Stimulated activated CD4-positive, alpha-beta T cell treated with anti-CD3 and anti-CD28 coated beads, Interleukin-2, amount 100 ng/mL, for 4 hours (primary cell): ENCODE measurements around the gene DGKI.
"Not testable (repeated sequence)": the region's sequence is repeated elsewhere in the genome, so short reads cannot be mapped to it uniquely, and the experiment has no call there.

Experiments
- DNase-seq: peaks from one replicate; pipeline ENCODE4 v3.0.0-alpha.2; 2020; ENCODE audit warnings: low read depth

Gene DGKI

DNA sequence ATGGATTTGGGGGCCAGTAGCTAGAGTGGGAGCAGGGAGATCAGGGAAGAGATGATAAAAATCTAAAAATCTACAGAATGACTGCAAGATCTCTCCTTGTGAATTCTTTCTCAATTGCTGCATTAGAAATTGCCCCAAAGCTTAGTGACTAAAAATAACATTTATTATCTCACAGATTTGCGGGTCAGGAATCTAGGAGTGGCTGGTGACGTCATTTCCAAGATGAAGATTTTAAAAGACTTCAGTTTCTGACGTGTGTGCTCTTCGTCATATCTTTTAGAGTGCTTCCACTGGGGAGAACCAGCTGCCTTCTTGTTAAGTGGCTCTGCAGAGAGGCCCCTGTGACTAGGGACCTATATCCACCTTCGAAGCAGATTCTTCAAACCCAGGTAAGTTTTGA is 112.6 kb downstream of the DGKI start:
- DNase-seq: no peak

DNA sequence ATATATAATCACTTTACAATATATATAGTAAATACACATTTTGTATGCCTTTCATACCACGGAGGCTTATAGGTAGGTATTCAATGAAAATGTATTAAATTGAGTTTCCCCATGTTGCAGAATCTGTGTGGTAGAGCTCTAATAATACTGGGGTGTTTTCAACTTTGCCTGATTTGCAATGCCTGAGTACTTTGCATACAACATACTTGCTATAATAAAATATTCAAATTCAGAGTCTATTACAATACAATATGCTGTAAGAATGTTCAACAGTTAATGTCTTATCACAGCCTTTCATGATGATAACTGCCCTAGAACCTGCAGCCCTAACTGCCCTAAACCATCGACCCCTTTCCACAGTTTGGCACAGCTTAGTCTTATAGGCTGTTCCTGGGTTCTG is 114.6 kb downstream of the DGKI start:
- DNase-seq: no peak

DNA sequence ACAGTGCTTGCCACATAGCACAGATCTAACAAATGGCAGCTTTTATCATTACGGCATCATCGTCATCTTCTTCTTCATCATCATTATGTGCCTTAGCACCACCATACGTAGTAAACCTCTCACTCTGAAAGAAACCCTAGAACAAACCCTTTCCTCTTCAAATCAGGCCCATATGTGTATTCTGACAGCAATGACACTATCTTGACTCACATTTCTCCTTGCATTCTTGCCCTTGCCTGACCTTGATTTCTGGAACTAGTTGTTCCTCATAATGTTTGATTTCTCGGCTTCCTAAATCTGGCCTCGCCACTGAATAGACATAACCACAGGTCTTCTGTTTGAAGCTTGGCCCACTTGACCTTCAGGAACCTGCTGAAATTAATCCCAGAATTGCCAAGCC is 115.3 kb downstream of the DGKI start:
- DNase-seq: no peak

DNA sequence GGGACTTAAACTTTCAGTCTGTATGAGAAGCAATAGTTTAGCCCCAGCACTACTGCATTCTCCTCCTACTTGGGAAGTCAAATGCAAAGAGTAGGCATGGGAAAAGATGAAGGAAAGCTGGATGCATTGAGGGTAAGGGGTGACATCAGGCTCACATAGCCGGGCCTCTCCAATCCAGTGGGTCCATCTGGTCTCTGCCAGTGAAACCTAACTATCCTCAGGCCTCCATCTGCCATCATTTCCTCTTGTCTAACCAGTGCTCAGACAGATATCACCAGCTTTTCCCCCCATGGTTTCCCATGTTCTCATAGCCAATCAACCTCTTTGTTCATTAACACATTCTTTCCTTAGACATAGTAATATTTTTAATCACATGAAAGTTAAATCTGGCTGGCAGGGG is 118.3 kb downstream of the DGKI start:
- DNase-seq: no peak

DNA sequence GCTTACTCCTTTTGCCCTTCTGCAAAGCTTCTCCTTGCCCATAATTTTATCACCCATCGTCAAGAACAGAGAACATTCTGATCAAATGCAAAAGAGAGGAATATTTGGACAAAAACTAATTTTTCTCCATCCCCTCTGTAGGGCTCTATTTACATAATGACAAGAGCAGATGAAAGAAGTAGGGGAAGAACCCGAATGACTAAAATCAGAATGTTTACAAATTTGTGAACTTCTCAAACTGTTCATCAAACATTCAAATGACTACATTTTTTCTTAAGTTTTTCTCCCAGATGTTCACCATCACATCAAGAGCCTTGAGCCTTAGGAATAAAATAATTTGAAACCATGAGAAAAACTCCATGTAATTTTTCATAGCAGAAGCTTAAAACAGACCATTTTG is 119.4 kb downstream of the DGKI start:
- no peak for DNase-seq

DNA sequence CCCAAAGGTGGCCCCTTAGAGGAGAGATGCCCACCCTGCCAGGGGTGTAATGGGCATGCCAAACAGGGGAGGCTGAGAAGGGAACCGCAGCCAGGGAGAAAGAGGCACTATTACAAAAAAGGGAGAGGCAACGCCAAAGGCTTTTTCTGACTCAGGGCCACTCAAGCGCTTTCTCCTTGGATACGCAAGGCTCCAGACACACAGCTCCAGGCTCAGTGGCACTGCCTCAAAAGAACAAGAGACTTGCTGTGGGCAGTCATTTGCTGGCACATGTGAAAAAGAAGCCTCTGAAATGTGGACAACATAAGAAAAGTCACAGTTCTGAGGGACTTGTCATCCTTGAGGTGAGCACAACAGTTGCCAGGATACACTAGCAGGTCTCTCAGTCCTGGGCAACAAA is 128.4 kb downstream of the DGKI start:
- DNase-seq: no peak

DNA sequence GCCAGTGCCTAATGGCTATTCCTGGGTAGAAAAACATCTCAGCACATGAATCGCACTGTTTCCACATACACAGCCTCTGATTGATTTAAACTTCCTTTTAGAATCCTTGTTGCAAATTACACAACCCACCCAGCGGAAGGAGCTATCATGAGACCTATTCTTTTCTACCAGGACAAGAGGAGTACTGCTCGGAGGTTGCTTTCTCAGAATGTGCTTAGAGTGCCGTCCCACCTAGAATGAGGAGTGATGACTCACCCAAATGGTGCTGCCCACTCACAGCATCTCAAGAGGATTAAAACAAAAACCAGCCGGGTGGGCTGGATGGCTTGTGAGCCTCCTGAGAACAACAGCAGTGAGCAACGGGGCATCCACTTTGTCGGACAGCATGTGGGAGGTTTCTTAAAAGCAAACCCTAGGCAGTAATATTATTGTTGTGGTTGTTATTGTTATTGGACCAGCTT is 128.9 kb downstream of the DGKI start:
- DNase-seq: no peak

DNA sequence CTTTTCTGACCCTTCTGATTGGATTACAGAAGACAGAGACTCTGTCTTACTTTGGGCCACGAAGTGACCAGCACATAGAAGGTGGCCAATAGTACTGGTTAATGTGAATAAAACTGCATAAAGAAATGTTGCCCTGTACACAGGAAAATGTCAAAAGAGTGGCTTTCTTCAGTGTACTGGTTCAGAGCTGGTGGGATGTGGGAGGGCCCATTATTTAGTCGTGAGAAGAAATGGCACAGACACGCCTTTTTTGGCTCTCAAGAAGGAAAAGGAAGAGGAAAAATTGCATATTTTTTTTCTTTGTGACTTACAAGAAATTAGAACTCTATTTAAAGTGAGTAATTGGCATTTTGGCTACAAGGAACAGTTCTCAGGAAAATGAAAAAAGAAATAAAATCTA is 129.7 kb downstream of the DGKI start:
- DNase-seq: no peak

DNA sequence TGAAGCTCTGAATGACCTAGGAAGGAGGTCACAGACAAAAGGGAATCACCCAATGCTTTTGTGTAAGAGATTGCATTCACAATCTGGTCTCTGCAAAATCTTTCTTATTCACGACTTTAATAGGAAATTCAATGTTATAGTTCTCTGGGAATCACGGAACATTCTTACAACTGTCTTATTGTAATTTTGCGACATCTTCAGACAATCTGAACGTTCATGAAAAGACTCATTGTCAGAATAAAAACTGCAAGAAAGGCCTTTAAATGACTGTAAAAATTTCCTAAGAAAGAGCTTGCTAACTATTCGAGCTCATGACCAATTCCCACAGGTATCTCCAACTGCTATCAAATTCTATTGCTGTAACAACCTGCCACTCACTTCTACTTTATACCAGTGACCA is 130.7 kb downstream of the DGKI start:
- no peak for DNase-seq

DNA sequence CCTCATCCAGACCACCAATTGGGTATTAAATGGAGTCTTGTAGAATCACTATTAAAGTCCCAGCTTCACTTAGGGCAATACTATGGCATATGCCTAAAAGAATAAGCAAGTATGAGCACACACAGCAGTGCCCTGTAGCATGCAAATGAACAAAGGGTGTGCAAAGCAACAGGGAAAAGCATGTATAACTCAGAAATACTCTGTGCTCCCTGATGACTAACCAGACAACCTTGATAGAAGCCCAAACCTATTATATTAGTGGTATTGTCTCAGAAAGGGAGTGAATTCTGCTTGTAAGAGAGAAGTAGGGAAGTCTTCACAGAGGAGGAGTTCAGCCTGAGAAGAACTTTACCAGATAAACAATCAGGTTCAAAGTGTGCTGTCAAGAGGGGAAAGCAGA is 131.2 kb downstream of the DGKI start:
- no peak for DNase-seq

DNA sequence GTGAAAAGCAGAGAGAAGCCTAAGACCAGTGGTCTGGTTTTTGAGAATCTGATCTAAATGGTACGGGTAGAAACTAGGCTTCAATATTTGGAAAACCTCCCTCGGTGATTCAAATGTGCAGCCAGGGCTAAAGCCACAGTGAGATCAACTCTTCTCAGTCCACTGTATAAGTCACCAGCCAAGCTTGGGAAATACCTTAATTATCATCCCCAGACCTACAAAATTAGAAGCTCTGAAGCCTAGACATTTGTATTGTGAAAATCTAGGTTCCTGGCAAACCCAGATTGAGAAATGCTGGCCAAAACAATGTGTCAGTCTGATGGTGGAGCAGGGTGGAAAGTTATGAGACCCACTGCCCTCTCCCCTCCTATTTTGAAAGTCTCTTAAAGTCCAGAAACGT is 131.7 kb downstream of the DGKI start:
- no peak for DNase-seq

DNA sequence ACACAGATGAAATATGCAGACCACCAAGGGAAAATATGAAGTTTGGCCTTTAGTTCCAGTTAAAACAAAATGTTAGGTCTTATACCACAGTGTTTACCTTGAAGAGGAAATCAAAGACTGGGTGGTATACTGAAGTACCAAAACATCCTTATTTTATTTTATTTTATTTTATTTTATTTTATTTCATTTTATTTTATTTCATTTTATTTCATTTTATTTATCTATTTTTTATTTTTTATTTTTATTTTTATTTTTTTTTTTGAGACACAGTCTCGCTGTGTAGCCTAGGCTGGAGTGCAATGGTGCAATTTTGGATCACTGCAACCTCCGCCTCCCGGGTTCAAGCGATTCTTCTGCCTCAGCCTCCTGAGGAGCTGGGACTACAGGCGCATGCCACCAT is 140.4 kb downstream of the DGKI start:
- not testable (repeated sequence) for DNase-seq

DNA sequence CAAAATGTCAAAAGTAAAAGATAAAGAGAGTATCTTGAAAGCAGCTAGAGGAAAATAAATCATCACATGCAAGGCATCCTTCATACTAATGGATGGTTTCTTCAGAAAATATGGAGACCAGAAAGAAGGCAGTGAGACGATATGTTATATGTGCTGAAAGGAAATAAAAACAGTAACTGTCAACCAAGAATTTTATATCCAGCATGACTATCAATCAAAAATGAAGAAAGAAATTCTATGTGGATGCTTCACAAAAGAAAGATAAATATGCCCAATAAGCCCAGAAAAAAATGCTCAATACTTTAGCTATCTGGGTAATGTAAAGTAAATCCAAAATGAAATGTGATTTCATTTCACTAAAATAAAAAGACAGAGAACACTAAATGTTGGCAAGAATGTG is 142.1 kb downstream of the DGKI start:
- DNase-seq: no peak

DNA sequence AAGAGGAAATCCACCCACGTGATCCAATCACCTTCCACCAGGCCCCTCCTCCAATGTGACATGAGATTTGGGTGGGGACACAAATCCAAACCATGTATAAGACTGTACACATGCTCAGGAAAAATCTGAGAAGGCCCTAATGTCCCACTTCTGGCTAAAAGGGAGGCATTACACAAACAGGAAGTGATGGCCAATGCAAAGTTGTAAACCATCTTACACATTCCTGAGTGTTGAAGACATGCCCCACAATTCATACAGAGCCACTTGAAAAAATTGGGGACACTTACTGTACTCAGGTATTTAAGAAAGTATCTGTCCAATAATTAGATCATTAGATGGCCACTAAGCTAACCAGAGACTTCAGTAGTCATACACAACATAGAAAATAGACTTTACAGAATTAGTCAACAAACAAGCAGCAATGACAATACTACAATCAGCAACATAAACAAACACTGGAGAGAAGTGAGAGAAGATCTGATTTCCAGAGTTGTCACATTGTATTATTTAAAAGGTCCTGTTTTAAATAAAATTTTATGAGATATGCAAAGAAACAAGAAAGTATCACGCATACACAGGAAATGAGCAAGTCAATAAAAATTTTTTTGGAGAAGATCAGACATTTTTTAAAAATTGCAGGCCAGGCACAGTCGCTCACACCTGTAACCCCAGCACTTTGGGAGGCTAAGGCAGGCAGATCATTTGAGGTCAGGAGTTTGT is 143.3 kb downstream of the DGKI start:
- DNase-seq: no peak

DNA sequence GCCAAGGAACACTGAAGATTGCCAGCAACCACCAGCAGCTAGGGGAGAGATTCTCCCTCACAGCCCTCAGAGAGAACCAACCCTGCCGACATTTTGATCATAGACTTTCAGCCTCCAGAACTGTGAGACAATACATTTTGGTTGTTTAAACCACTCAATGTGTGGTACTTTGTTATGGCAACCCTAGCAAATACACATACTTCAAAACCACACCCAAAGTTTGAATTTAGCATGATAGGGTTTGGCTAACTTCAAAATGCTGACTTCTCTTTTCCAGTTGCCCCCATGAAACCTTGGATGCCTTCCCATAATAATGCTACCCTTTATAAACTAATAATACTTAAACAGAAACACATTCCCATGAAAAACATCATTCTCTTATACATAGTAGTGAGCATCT is 149.8 kb downstream of the DGKI start:
- no peak for DNase-seq

DNA sequence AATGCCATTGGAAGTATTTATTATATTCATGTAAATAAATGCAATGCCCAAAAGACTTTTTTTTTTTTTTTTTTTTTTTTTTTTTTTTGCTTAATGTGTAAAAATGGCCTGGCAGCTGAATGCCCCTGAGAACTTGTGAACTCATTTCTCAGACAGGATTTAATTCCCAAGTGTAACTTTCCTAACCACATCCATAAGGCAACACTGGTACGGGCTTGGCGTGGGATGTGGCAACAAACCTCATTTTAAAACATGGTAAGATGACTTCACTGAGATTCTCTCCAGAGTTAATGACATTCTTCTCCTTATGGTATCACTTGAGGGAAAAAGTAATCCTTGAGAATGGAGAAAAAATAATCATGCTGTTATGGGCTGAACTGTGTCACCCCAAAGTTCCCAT is 150.4 kb downstream of the DGKI start:
- DNase-seq: no peak

DNA sequence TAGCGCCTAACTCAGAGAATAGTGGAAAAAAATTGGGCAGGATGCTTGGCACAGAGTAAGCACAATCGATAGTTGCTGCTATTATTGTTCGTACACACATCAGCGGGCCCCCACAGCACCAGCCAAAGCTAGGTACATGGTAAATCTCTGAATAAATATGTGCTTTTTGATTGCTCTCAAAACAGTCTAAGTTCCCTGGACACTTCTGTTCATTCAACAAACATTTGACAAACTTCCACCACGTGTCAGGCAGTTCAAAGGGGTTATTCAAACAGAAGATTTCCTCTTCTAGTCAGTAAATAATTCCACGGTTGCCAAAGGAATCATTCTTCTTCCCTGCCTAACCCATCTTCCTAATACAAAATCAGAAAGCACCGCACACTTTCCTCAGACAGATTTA is 150.8 kb downstream of the DGKI start:
- no peak for DNase-seq

DNA sequence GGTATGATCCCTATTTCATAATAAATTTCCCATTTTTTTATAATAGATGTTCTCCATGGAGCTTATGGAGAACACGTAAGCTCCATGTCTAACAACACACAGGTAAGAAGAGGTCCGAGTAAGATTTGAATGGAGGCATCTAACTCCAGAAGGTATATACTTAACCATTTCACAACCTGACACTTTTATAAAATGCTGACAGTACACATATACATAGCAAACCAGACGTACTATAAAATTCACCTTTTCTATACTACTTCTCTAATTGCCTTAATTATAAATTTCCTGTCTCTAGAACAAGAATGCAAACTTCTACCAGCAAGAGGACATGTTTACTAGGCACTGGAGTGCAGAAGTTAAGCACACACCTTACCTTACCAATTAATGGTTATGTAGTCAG is 151.3 kb downstream of the DGKI start:
- no peak for DNase-seq

DNA sequence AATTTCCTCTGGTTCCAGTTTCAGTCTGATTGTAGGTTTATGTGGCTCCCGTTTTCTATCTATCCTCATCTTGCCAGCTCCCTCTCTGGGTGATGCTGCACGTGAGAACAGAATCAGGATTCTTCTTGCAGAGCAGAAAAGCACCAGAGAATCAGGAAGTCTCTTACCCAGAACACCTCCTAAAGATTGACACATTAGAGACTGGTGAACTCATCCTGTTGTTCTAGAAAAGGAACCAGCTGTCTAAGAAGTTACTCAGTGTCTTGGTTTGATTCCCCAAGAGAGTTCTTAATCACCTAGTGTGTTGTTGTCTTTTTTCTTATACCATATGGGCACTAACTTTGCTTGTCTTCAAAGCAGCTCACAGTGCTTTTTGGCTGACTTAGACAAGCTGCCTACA is 152.4 kb downstream of the DGKI start:
- DNase-seq: no peak

DNA sequence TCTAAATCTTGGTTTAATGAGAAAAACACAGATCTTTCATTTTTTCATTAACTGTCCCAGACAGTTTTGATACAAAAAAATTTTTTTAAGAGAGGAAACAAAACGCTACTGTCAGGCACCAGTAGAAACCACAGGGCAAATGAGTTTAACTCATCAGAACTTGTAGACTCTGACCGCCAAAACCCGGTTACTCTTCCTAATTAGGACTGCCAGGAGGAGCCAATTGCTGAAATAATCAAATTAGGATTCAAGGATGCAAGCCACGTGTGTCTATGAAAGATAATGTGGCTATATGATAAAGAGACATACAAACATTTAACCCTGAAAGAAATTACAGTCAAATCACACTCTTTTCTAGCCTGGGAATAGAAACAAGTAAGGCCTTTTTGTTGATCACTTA is 154.4 kb downstream of the DGKI start:
- DNase-seq: no peak

DNA sequence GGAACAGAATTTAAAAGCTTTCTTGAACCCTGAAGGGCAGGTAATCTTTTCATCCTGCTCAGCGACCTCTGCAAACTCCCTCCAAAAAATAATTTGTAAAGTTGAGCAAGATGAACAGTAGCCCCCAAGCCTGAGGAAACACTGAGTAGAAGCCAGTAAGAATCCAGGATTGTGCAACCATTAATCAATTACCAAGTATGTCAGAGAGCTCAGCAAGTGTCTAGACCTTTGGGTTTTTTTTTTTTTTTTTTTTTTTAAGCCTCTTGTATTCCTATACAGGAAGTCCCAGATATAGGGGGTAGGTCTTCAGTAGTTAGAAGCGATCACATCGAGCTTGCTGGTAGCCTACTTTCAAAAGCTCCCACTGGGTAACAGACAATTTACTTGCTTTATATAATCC is 155.2 kb downstream of the DGKI start:
- DNase-seq: no peak

DNA sequence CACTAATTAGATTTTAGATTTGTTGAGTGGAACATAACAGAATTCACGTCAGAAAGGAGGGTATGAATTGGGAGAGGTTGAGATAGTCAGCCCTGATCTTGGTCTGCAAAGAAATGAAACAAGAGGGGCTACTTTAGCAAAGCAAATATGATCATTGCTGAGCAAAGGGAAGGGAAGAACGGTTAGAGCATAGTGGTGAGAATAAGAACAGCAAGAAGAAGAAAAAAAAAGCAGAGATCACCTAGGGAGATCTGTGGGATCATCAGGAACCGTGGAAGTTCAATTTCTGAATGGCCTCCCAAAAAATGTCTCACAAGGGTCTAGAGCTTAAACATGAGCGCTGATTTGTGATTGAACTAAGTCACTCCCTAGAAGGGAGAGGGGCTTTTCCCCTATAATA is 156.1 kb downstream of the DGKI start:
- no peak for DNase-seq

DNA sequence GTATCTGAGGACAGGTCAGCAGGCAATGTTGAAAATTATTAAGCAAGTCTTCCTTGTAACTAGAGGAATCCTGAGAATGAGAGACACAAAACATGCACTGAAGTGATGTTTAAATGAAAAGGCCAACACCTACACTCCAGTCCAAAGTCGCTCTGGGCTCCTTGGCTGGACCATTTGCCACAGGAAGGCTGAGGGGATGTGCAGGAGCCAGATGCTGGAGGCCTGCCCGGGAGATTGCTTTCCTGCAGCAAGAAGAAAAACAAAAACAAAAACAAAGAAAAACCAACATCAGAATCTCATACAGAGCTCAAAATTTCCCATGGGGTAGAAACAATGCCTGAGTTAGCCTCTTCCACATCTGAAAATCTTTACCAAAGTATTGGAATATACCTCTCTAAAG is 157.0 kb downstream of the DGKI start:
- DNase-seq: no peak

DNA sequence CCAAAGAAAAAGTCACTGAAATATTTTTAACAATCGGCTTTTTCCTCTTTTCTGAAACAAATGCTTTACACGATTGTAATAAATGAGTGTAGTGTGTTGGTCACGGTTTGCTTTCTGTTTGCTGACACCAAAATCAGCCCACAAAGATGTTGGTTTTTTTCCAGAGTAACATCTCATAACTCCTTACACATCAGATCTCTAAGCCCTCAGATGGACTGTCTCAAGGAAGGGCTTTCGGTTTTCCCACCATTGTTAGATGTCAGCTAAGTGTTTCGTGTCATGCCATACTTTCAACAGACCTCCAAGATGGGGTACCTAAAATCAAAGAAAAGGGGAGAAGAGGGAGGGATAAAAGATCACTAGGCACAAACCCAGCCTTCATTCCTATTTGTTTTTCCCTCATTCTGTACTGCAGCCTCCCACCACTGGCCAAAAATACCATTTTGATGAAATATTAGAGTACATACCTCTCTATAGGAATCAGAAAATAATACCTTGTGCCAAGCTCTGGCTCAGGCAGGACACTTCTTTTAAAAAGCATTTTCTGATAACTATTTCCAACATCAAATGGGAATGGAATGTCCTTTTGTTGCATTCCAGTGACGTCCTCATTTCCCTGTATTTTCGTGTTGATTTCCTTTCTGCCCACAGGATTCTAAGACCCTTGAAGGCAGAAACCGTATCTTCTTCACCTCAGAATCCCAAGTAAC is 159.1 kb downstream of the DGKI start:
- DNase-seq: no peak
